Stimulated activated naive CD8-positive, alpha-beta T cell treated with anti-CD3 and anti-CD28 coated beads, Interleukin-15, Interleukin-2, amounts not matched to agents 100 U/mL and 50 U/mL, for 24 hours (primary cell): Measurements from ENCODE around the gene DUSP5.
A peak's percentile ranks its signal among the peaks of the same experiment; 100 is the strongest.

Experiments
- ATAC-seq: fragments of 150-1000 bp; cut with Tn5 transposase; one replicate; pipeline ENCODE4 v1.10.0; 2021
- DNase-seq: peaks from one replicate; pipeline ENCODE4 v3.0.0; 2021

Gene DUSP5

DNA sequence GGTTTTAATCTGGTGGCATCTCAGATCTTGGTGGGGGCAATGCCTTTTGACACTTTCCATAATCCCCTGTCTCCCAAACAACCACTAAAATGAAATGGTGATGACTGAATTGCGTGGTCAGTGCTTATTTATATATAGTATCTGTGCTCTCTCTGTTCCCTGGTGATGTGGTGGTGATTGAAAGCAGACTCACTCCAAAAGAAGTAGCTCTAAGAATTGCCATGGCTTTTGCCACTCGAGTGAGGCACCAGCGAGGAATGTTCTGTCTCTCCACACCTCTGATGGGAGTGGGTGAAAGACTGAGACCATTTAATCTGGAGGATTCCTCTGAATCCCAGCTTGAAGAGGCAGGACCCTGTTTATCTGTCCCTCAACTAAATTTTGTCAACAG, 2.8 kb downstream of the DUSP5 start:
- DNase-seq (no peak), ATAC-seq (no peak)

DNA sequence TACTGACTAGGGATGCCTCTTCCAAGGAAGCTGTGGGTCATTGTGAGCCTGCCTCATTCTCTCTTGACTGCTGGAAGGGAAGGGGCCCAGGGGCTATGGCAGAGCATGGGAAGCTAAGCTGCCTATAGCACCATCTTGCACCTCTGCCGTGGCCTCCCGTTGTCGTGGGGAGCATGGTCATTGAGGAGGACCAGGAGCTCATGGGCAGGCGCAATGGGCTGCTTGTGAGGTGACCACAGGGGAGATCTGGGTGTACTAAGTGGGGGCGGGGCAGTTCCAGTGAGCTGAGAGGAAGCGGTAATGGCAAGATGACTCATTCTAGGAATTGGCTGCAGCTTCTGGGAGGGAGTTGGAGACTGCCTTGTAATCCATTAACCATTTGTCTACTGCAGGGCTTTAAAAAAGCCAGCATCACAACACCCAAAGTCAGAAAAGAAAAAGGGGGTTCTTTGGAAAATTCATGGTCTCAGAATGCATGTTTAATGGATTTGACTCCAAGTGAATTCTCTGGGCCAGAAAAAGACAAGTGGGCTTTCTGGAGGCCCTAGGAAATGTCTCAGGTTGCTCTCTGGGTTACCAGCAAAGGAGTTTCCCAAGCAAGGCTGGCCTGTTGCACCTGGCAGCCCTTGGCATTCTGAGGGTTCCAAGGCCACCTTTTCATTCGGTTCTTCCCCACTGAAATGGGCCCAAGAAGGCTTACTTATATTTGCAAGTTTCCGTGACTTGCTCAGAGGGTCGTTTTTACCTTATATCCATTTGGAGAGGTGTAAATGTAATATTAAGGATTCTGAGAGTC, 3.6 kb downstream of the DUSP5 start:
- DNase-seq, result peak; percentile 70
- no peak for ATAC-seq

DNA sequence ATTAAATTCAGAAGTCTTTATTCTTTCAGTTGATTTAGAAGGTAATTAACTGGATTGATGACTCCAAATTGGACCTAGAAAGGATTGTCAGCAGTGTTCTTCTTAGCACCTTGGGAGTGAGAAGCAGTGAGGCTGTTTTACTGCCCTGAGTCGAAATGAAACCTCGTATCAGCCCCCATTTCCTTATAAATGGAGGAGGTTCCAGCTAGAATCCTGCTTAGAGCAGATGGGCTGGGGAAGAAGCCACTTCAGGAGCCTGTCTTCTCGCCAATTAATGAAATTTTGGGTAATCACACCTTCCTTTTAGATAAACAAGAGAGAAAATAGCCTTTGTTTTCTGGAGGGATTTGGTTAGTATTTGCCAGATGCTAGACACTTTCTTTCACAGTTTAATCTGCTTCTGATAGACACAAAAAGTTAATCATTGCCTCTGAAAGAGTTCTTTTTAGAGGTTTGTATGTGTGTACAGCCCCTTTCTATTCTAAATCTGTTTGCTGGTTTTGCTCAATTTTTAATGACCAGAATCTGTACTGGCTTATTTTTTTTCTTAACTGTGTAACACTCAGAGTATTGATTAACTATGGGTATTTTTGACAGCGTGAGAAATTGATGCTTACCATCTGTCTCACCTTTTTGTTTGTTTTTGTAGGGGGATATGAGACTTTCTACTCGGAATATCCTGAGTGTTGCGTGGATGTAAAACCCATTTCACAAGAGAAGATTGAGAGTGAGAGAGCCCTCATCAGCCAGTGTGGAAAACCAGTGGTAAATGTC, 4.6 kb downstream of the DUSP5 start:
- ATAC-seq (no peak), DNase-seq (no peak)

DNA sequence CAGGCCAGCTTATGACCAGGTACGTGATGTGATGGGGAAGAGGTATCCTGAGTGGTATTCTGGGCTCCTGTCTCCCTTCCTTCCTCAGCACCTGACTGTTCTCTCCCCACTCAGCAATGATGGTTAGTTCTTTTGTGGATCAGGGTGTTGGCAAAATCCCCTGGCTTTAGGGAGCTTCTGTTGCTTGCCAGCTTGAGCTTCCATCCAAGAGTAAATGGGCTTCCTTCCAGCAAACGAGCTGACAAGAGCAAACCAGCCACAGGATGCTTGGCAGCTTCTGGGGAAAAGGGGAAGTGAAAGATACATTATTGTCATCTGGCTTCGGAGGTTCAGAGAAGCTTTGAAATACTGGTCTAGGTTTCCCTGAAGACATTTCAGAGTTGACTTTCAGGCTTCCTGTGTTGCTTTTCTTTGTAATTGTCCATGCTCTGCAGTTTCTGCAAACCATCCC, 5.2 kb downstream of the DUSP5 start:
- no peak for ATAC-seq

DNA sequence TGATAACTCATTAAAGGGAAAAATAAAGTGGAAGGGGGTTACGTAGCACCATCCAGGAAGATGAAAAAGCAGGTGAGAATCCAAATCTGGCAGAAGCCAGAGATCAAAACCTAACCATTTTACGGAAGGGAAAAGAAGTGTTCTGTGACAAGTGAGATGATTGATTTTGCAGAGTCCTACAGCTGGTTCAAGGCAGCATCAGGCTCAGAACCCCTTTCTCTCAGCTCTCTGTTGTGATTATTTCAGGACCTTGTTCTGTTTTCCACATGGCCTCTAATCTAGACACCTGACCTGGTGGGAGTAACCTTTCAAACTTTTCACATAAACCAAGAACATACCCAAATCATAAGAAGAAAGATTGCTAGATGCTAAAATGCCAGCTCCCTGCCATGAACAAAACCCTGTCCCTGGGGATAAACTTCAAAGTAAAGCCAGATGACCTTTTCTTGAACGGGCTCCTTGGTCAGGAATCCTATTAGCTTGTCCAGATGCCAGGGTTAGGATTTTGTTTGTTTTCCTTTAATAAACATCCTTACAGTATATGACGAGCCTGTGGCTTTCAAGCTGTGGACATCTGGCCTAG, 5.9 kb downstream of the DUSP5 start:
- no peak for DNase-seq
- ATAC-seq, result no peak

More for the DNA sequence above, 5.2 kb downstream of the DUSP5 start:
- DNase-seq, result no peak

DNA sequence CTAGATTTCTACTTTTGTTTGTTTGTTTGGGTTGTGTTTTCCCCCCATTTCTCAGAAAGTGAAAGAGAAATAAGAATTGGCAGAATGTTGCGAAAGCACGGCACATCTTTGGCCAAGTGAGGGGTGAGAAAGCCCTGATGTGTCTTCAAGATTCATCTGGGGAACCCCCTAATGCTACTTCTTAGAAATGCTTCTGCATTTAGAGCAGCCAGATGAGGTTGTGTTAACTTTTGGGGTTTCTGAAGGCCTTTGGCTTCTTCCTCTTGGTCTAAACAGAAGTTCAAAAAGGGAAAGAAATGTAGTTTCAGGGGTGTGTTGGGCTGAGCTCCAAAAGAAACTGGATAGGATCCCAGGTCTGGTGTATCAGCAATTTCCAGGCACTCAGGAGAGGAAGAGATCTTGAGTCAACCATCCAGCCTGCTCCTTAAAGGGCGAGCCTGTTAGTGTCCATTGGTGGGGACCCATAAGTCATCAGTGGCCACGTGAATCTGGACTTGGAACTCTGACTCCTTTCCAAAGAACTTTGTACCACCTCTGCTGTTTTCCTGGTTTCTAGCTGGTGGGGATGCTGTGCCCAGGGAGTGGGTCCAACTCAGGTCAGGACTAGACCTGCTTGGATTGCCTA, 6.5 kb downstream of the DUSP5 start:
- ATAC-seq (peak; percentile 86), DNase-seq (peak; percentile 51)

DNA sequence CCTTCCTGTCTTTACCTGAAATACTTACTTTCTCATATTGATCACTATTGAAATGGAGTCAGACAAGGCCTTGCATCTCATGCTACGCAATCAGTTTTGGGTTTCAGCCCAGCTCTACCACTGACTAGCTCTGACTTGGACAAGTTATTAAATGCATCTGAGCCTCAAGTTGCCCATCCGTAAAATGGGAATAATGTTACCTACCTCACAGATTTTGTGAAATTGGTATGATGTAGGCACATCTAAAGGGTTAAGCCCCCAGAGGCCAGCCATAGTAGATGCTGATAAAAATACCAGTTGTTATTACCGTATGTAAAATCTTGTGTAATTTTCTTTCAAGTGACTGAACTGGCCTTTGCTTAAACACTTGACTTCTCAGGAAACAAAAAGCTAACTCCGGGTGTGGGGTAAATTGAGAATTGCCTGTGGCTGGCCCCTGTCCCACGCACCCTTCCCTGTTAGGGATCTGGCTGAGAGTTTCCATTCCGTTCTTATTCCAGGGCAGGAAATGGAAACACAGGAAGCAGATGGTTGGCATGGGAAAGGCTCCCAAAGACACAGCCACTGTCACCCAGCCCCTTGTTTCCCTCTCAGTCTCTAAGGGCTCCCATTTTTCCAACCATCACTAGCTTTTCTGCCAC, 7.5 kb downstream of the DUSP5 start:
- DNase-seq (no peak), ATAC-seq (no peak)

DNA sequence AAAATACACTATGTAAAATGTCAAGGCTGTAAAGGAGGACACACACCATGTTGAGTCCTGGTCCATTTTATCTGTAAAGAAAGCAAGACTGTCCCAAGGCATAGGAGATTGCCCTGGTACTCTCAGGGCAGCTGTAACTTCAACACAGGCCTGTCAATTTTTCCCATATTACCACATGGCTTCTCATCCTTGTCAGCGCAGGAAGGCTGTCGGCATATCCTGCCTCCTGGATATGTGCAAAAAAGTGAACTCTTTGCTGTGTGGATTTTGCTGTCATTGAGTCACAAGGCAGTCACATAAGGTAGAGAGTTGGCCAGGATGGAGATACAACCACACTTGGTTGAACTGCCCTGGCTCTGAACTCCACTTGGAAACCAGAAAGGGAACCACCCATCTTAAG, 8.7 kb downstream of the DUSP5 start:
- no peak for DNase-seq
- no peak for ATAC-seq

DNA sequence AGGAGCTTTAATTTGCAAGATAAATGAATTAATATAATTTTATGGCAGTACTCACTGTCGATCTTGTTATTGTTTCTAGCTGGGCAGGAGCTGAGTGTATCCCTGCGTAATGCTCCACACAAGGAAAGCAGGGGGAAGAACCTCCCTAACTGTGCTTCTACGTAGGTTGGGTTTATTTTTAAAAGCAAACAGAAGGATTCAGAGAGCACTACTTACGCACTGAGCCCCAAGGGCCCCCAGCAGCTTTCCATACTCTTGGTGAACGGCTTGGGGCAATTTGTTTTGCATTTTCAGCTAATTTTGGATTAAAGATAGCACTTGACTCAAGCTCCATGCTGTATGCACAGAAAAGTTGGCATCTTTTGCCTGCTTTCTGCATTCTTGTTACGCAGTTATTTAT, 9.6 kb downstream of the DUSP5 start:
- DNase-seq, result no peak
- no peak for ATAC-seq

DNA sequence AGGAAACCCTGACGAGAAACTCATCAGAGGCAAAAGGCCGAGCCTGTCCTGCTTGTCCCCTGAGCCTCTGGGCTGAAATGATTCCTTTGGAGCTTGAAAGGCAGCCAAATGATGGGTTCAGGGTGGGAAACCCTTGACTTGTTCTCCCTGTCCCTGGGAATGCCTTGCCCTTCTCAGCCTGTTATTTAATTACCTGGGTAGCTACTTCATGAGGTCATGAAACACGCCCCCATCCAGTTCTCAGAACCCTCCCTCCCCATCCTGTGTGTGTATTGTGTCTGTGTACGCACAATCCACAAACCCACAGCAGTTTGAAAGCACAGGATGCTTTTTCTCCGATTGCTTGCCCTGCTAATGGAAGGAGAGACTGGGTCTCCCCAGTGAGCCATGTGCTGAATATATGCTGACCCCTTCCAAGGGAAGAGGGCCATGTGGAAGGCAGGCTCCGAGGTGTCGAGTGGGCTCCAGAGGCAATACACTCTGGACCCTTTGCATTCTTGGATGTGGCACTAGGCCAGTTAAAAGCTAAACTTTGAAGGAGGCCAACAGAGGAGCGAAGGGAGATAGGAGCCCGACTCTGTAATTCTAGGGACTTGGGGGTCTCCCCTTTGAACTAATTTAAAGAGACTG, 10.6 kb downstream of the DUSP5 start:
- no peak for DNase-seq
- no peak for ATAC-seq

DNA sequence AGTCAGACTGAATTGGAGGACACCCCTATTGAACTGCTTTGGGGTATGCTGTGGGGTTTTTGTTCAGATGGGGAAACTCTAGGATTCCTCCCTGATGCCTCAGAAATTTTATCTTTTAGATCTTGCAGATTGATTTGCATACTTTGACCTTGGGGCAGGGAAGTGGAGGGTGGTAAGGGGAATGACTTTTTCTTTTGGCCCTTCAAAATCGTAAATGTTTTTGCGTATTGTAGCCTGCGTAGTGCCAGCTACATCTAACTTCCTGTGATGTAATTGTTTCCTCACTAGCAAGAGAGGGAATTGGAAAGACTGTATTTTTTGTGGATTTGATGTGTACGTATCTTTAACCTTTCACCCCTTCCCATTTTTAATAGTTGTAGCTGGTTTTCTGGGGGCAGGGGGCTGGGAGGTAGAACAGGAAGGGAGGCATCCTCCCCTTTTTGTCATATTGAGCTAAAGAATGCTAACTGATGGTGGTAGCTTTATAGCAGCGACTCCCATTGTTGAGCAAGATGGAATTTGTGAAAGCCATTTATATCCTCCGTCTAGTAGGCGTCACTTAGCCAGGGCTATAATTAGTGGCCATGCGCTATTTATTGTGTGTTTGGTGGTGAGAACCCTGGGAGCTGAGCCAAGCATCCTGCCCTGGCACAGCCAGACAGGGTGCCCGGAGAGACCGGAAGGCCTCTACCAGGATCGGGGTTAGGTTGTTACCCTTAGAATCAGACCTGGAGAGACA, 11.3 kb downstream of the DUSP5 start:
- DNase-seq (no peak), ATAC-seq (no peak)

DNA sequence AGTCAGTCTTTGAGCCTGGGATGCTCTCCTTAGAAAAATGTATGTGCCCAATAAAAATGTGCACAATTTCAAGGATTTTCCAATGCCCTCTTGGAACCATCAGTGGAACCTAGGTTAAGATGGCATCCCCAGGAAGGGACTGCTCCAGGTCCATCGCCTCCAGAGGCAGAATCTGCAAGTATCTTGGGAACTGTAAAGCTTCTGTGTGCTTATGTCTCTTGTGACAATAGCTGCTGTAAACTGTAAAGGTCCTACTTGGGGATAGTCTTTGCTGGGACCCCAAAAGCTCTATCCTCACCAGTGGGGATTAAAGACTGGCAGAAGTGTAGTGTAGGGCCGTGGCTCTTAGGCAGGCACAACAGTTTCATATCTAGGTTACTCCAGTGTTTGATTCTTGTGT, 11.9 kb downstream of the DUSP5 start:
- no peak for DNase-seq
- no peak for ATAC-seq

DNA sequence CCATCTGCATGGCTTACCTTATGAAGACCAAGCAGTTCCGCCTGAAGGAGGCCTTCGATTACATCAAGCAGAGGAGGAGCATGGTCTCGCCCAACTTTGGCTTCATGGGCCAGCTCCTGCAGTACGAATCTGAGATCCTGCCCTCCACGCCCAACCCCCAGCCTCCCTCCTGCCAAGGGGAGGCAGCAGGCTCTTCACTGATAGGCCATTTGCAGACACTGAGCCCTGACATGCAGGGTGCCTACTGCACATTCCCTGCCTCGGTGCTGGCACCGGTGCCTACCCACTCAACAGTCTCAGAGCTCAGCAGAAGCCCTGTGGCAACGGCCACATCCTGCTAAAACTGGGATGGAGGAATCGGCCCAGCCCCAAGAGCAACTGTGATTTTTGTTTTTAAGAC, 12.4 kb downstream of the DUSP5 start:
- DNase-seq (no peak), ATAC-seq (no peak)

DNA sequence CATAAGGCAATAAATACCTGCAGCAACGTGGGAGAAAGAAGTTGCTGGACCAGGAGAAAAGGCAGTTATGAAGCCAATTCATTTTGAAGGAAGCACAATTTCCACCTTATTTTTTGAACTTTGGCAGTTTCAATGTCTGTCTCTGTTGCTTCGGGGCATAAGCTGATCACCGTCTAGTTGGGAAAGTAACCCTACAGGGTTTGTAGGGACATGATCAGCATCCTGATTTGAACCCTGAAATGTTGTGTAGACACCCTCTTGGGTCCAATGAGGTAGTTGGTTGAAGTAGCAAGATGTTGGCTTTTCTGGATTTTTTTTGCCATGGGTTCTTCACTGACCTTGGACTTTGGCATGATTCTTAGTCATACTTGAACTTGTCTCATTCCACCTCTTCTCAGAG, 13.0 kb downstream of the DUSP5 start:
- ATAC-seq (no peak), DNase-seq (no peak)

DNA sequence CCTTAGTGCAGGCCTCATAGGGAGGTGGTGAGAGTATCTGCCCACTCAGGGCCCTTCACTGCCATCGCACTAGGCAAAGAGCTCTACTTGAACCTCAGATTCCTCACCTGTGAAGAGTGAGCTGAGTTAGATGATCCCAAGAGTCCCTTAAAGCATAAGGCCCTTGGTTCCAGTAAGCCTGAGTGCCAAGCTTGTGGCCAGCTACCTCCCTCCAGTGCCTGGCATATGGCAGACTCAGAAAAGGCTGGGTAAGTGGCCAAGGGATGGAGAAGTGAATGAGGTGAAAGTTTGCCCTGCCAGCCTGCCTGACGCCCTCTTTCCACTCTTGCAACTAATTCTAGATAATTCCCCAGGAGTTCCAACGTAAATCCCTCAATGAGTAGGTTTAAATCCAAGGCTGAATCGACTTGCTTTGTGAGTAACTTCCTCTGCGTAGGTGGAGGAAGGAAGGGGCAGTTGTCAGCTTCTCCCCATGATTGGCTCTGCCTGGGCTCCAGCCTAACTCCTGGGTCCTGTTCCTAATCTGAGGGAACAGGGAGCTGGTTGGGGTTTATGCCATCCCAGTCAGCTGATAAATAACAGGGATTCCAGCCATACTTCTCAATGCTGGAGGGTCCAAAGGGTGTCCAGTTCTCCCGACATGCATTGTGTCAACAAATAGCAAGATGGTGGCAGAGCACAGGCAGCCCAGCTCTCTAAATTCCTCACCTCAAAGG, 14.2 kb downstream of the DUSP5 start:
- DNase-seq (no peak), ATAC-seq (no peak)

DNA sequence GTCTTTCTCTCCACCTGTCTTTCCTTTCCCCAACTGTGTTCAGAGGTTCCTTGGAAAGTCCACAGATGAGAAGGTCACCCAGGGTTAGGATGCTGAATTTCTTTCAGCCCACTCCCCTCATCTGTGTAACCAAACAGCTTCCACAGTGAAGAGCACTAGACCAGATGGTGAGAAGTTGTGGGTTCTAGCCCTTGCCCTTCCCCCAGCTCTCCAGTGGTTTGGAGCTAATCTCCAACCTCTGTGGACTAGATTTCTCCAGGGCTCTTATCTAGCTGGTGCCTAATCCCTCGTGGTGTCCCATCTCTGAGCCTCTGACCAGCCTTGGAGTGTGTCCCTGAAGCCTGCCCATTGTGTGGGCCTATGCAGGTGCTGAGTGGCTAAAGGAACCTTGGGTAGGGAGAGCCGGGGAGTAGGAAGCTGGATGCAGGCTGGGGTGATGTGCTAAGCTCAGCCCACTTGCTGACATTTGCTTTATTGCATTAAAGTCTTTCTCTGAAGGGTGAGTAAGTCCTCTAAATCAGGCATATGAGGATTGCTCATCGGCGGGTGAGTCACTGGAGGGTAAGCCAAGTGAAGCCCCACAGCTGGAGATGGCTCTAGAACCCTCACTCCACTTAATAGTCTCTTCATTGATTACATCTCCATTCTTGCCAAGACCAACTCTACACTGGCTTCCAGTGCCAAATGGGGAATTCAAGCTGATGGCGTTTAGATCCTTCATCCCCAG, 14.9 kb downstream of the DUSP5 start:
- ATAC-seq (peak; percentile 98), DNase-seq (peak; percentile 62)

DNA sequence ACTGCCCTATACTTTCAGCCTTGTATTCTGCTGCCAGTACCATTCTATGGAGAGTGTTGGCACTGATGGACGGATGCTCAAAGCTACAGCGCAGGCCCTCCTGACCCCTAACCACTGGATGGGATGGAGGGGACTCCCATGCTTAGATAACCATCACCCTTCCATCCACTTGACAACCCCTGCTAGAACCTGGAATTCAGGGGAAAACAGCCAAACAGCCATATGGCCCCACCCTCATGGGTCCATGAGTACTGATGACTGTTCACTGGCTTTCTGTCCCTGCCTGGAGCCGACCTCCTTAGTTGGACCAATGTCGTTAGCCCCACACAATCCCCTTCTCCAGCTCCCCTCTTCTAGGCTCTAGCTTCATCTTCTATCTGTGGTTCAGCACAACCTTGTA, 16.2 kb downstream of the DUSP5 start:
- no peak for DNase-seq
- no peak for ATAC-seq

DNA sequence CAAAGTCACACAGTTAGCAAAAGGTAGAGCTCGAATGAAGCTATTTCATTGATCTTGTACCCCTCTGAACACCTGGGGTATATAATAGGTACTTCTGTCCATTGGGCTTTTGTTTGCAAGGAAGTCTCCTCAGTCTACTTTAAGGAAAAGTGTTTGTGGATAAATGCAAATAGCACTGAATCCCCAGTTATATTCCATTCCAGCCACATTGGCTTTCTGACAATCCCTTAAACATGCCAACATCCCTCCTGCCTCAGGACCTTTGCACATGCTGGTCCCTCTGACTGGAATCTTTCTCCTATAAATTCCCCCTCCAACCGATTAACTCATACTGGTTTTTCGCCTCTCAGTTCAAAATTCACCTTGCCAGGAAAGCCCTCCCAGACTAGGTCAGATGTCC, 17.1 kb downstream of the DUSP5 start:
- ATAC-seq, result no peak

DNA sequence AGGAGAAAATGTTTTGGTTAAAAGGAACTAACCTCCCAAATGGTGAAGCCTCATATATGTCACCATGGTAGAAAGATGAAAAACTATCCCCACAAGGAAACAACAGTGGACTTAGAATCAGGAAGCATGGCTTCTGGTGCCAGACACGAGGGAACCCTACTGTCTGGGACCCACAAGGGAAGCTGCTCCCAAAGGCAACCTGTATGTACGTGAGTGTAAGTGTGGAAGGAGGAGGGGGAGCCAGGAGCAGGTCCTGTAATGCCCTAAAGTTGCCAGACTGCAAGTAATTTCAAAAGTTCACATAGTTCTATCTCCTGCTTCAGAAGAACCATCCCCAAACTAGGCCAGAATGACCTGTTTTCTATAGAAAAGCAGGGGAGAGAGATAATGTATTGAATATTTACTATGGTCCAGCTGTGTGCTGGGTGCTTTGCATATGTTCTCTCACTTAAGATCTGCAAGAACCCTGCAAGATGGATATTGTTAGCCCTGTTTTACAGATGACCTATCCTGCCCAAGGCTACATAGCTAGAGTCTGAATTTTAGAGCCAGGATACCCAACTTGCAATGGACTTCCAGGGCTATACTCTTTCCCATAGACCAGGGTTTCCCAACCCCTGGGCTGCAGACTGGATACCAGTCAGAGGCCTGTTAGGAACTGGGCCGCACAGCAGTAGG, 19.2 kb downstream of the DUSP5 start:
- DNase-seq (no peak), ATAC-seq (no peak)

More for the DNA sequence above, 17.1 kb downstream of the DUSP5 start:
- no peak for DNase-seq
